Fibroblast of lung (primary cell): ENCODE data around the gene RAP1GAP2. TPM values are rescaled to one million over a fixed set of nuclear protein-coding genes. Genes with fewer than 3 reads are reported as not detected.

ENCODE experiments used
- DNase-seq, 2 donors: peaks; one replicate each; pipeline versions ENCODE4 v3.0.0 to v3.0.0-alpha.2; 2010; ENCODE audit warnings: low read depth in 2 of 2
- H2AFZ ChIP-seq: 2 replicates; pipeline ENCODE4 v1.5.1; 2012; ENCODE audit warnings: low read length, control low read depth, inconsistent platforms
- H3K27ac ChIP-seq: 2 replicates; pipeline ENCODE4 v1.5.1; 2011; ENCODE audit warnings: low read length, control low read depth; ENCODE audit not compliant: insufficient read depth
- H3K27me3 ChIP-seq: 2 replicates; pipeline ENCODE4 v1.5.1; 2011; ENCODE audit warnings: mild to moderate bottlenecking, low read length; ENCODE audit not compliant: control insufficient read depth, insufficient read depth
- H3K36me3 ChIP-seq: 2 replicates; pipeline ENCODE4 v1.5.1; 2011; ENCODE audit warnings: low read length; ENCODE audit not compliant: control insufficient read depth, insufficient read depth
- H3K4me1 ChIP-seq: 2 replicates; pipeline ENCODE4 v1.5.1; 2011; ENCODE audit warnings: low read length; ENCODE audit not compliant: control insufficient read depth, insufficient read depth; ENCODE audit errors: extremely low read depth
- H3K4me2 ChIP-seq: 2 replicates; pipeline ENCODE4 v1.5.1; 2011; ENCODE audit warnings: low read length, control low read depth; ENCODE audit not compliant: insufficient read depth; ENCODE audit errors: extremely low read depth
- H3K4me3 ChIP-seq, 4 experiments: fragments of 200-600 bp in 1 of 4; sonication (generic) in 1 of 4; replicated peaks in 1 of 4; 2 replicates each; pipeline ENCODE4 v1.5.1; 2011 to 2016; ENCODE audit warnings: low read length in 4 of 4, low read depth in 3 of 4, mild to moderate bottlenecking in 3 of 4, control low read depth in 2 of 4, inconsistent platforms in 1 of 4, mixed read lengths in 1 of 4; ENCODE audit not compliant: insufficient read depth in 1 of 4; ENCODE audit errors: control extremely low read depth in 1 of 4
- H3K79me2 ChIP-seq: 2 replicates; pipeline ENCODE4 v1.5.1; 2012; ENCODE audit warnings: mild to moderate bottlenecking, low read length, inconsistent platforms; ENCODE audit not compliant: control insufficient read depth, insufficient read depth
- H3K9ac ChIP-seq: 2 replicates; pipeline ENCODE4 v1.5.1; 2011; ENCODE audit warnings: mild to moderate bottlenecking, low read length, control low read depth; ENCODE audit not compliant: insufficient read depth
- H3K9me3 ChIP-seq: 2 replicates; pipeline ENCODE4 v1.5.1; 2012; ENCODE audit warnings: low read depth, low read length; ENCODE audit not compliant: control insufficient read depth, insufficient read depth
- H4K20me1 ChIP-seq: 2 replicates; pipeline ENCODE4 v1.5.1; 2011; ENCODE audit warnings: low read length; ENCODE audit not compliant: control insufficient read depth, insufficient read depth; ENCODE audit errors: extremely low read depth
- CTCF ChIP-seq, 2 donors: IDR thresholded peaks in 1 of 2; conservative IDR thresholded peaks in 1 of 2; 1 replicate in 1 of 2; 2 replicates in 1 of 2; pipeline ENCODE4 v1.5.1; 2011 to 2012; ENCODE audit warnings: low read length in 2 of 2, control low read depth in 1 of 2, inconsistent platforms in 1 of 2, low read depth in 1 of 2, mild to moderate bottlenecking in 1 of 2
- EZH2 ChIP-seq: IDR thresholded peaks from 2 replicates; pipeline ENCODE4 v1.5.1; 2012; ENCODE audit warnings: low read length, control low read depth, mild to moderate bottlenecking; ENCODE audit errors: missing control alignments
- polyA plus RNA-seq, 2 donors: library from polyadenylated mRNA; depleted of rRNA in 1 of 2; stranded (reverse) in 1 of 2; unstranded in 1 of 2; fragments of >200 nt; gene quantifications; 2 replicates each; pipeline ENCODE4 v1.2.1, GENCODE V29; 2011 to 2012; ENCODE audit warnings: missing spikeins in 1 of 2
- total RNA-seq: library from RNA; depleted of rRNA; stranded (reverse); fragments of >200 nt; gene quantifications from 2 replicates; pipeline ENCODE4 v1.2.1, GENCODE V29; 2014

RAP1GAP2 gene
- total and polyA plus RNA-seq, 2 donors (not counting 1 experiment from before 2014, with no cell fraction given) = 0.33 to 0.99 TPM

GRCh38 chr17:3008336-3009288 is 212.4 kb downstream of the RAP1GAP2 start:
- Histone ChIP-seq H4K20me1 (no peaks in the 10 kb centered on the region), H3K4me3 (no peak overlapping the region), H3K27ac (no peak overlapping the region), H3K79me2 (no peaks in the 10 kb centered on the region), H3K9ac (no peak overlapping the region), H3K36me3 (no peaks in the 10 kb centered on the region), H3K9me3 (no peaks in the 10 kb centered on the region), H3K27me3 (no peaks in the 10 kb centered on the region), H3K4me2 (no peak overlapping the region), H2AFZ (no peak overlapping the region), H3K4me1 (peaks cover 7% of the 10 kb centered on the region)
- DNase-seq = no peak
- no peak for TF ChIP-seq CTCF (conservative IDR thresholded peaks at IDR 0.05 in 1 of 2, IDR thresholded peaks at IDR 0.05 in 1 of 2; ENCODE audit: low read depth in 1 of 2, low read length in 2 of 2)
- no peak for TF ChIP-seq EZH2

GRCh38 chr17:3009411-3009920 is 213.2 kb downstream of the RAP1GAP2 start:
- peaks cover 3% of the 10 kb centered on the region for H3K4me1 ChIP-seq
- no peak overlapping the region for H3K4me3 ChIP-seq
- H3K79me2 ChIP-seq = no peaks in the 10 kb centered on the region
- TF ChIP-seq EZH2 = no peak
- TF ChIP-seq CTCF (conservative IDR thresholded peaks at IDR 0.05 in 1 of 2, IDR thresholded peaks at IDR 0.05 in 1 of 2; ENCODE audit: low read depth in 1 of 2, low read length in 2 of 2) = no peak
- no peak overlapping the region for H3K27ac ChIP-seq
- no peak overlapping the region for H2AFZ ChIP-seq
- H3K9me3 ChIP-seq = no peaks in the 10 kb centered on the region
- no peak for DNase-seq
- H3K27me3 ChIP-seq = no peaks in the 10 kb centered on the region
- no peak overlapping the region for H3K4me2 ChIP-seq
- no peak overlapping the region for H3K9ac ChIP-seq
- H4K20me1 ChIP-seq = no peaks in the 10 kb centered on the region
- no peaks in the 10 kb centered on the region for H3K36me3 ChIP-seq

GRCh38 chr17:3011891-3012290 is 215.7 kb downstream of the RAP1GAP2 start:
- no peaks in the 10 kb centered on the region for H3K27me3 ChIP-seq
- TF ChIP-seq EZH2 (no peak), CTCF (conservative IDR thresholded peaks at IDR 0.05 in 1 of 2, IDR thresholded peaks at IDR 0.05 in 1 of 2; ENCODE audit: low read depth in 1 of 2, low read length in 2 of 2) (no peak)
- no peak overlapping the region for H3K27ac ChIP-seq
- H3K9ac ChIP-seq = no peak overlapping the region
- H3K4me1 ChIP-seq = no peaks in the 10 kb centered on the region
- H4K20me1 ChIP-seq = no peaks in the 10 kb centered on the region
- H2AFZ ChIP-seq = no peak overlapping the region
- H3K4me2 ChIP-seq = no peak overlapping the region
- DNase-seq = no peak
- H3K79me2 ChIP-seq = no peaks in the 10 kb centered on the region
- H3K4me3 ChIP-seq = no peak overlapping the region
- H3K9me3 ChIP-seq = no peaks in the 10 kb centered on the region
- H3K36me3 ChIP-seq = no peaks in the 10 kb centered on the region
